Measurements from ENCODE around the gene PAK6.

GRCh38 chr15:40235201-40235885 is 3.5 kb upstream of the PAK6 start:
- no peak for TF ChIP-seq CTCF (IDR thresholded peaks at IDR 0.05; ENCODE audit: poor library complexity, severe bottlenecking)
- no peak for TF ChIP-seq EZH2 (IDR thresholded peaks at IDR 0.05; ENCODE audit: borderline replicate concordance, insufficient read depth, low read length, poor library complexity, severe bottlenecking)
- no peak for TF ChIP-seq TAF1 (IDR thresholded peaks at IDR 0.05; ENCODE audit: low read depth)
- no peak for TF ChIP-seq REST (IDR thresholded peaks at IDR 0.05; ENCODE audit: borderline replicate concordance)

Measured in neural cell (in vitro differentiated cells).